Central memory CD4-positive, alpha-beta T cell (primary cell): ENCODE data around the gene ZNF814.
"Not testable (repeated sequence)": the region's sequence is repeated elsewhere in the genome, so short reads cannot be mapped to it uniquely, and the experiment has no call there.

Experiments used
- DNase-seq: peaks from one replicate; pipeline ENCODE4 v3.0.0; 2022
- total RNA-seq, 3 experiments: gene quantifications; one replicate each; lab custom pipeline; 2026; lab: John Stamatoyannopoulos, UW

Gene ZNF814
- 35.7 to 42.8 (median 42.6) reads per million in 3 experiments for total RNA-seq

- DNase-seq: peak; percentile 76
These were observed at the start of gene ZNF814 for GRCh38 chr19:57888560-57889231. Gene ZNF814 (minus strand): TSS chr19:57889037. CDS start chr19:57888802, 235 bp downstream.

GRCh38 chr19:57935731-57936130 lies 46.9 kb upstream of the ZNF814 start:
- no peak for DNase-seq

- peak; percentile 50 for DNase-seq
These were observed 46.2 kb upstream of the ZNF814 start, which contains the start of gene ZNF418 for GRCh38 chr19:57934820-57935665. Gene ZNF418 (minus strand): TSS chr19:57935402. CDS start chr19:57933822, 1,580 bp downstream.

- no peak for DNase-seq
These were observed 38.8 kb upstream of the ZNF814 start for GRCh38 chr19:57927587-57927986.

GRCh38 chr19:57916168-57916995 lies 27.5 kb upstream of the ZNF814 start, which contains the start of gene ZNF417:
Gene ZNF417 (minus strand): TSS chr19:57916592. CDS start chr19:57916411, 181 bp downstream.
- peak; percentile 88 for DNase-seq

- DNase-seq: no peak
These were observed 25.7 kb upstream of the ZNF814 start for GRCh38 chr19:57914531-57914930.

GRCh38 chr19:57907394-57907793 lies 18.6 kb upstream of the ZNF814 start:
- DNase-seq: no peak

GRCh38 chr19:57905258-57905657 lies 16.4 kb upstream of the ZNF814 start:
- no peak for DNase-seq

- DNase-seq: no peak
These were observed 14.9 kb upstream of the ZNF814 start for GRCh38 chr19:57903618-57904184.

GRCh38 chr19:57900311-57900710 lies 11.5 kb upstream of the ZNF814 start:
- no peak for DNase-seq

- not testable (repeated sequence) for DNase-seq
These were observed 1.9 kb upstream of the ZNF814 start for GRCh38 chr19:57890706-57891105.

- no peak for DNase-seq
These were observed 704 bp downstream of the ZNF814 start for GRCh38 chr19:57888107-57888559.

GRCh38 chr19:57887195-57887941 lies 1.5 kb downstream of the ZNF814 start:
- DNase-seq: no peak

- no peak for DNase-seq
These were observed 2.8 kb downstream of the ZNF814 start for GRCh38 chr19:57886046-57886445.

GRCh38 chr19:57873883-57874799 lies 14.7 kb downstream of the ZNF814 start:
- not testable (repeated sequence) for DNase-seq

GRCh38 chr19:57872450-57872849 lies 16.4 kb downstream of the ZNF814 start:
- DNase-seq: no peak

GRCh38 chr19:57870225-57870624 lies 18.6 kb downstream of the ZNF814 start:
- no peak for DNase-seq

- DNase-seq: not testable (repeated sequence)
These were observed 19.2 kb downstream of the ZNF814 start for GRCh38 chr19:57869655-57870054.

GRCh38 chr19:57867868-57868492 lies 20.9 kb downstream of the ZNF814 start:
- DNase-seq: no peak

GRCh38 chr19:57862351-57862750 lies 26.5 kb downstream of the ZNF814 start:
- not testable (repeated sequence) for DNase-seq
